GM18907 (cell line): ENCODE measurements around the gene PTPRJ.

ENCODE experiments used
- ATAC-seq: cut with Tn5 transposase; IDR thresholded peaks from one replicate; pipeline ENCODE4 v1.9.1; 2021; ENCODE audit warnings: mild to moderate bottlenecking, moderate library complexity; ENCODE audit not compliant: unreplicated experiment

Gene PTPRJ

DNA sequence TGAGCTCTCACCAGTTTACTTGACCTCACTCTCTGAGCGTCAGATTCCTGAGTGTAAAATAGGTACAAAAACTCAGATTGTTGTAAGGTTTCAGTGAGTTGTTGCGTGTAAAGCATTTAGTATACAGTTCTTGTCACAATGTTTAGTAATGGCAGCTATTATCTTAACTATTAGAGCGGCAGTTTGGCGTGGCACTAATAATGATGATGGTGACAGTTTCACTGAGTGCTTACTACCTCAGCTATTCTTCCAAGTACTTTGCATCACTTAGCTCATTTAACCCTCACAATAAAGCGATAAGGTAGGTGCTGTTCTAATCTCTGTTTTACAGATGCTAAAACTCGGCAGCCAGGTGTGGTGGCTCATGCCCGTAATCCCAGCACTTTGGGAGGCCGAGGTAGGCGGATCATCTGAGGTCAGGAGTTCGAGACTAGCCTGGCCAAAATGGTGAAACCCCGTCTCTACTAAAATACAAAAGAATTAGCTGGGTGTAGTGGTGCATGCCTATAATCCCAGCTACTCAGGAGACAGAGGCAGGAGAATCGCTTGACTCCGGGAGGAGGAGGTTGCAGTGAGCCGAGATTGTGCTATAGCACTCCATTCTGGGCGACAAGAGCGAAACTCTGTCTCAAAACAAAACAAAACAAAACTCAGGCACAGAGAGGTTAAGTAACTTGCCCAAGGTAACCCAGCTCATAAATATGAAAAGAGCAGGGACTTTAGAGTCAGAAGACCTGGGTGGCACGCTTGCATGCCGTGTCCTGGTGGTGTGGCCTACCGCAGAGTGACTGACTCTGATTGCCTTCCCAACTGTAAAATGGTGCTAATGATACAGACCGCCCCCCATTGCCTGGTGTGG, 76.2 kb downstream of the PTPRJ start:
- no peak for ATAC-seq

DNA sequence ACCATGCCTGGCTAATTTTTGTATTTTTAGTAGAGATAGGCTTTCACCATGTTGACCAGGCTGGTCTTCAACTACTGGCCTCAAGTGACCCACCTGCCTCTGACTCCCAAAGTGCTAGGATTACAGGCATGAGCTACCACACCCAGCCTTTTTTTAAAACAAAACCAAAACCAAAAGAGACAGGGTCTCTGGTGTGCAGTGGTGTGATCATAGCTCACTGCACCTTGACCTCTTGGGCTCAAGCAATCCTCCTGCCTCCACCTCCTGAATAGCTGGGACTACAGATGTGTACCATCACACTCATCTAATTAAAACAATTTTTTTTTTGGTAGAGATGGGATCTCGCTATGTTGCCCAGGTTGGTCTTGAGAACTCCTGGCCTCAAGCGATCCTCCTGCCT, 77.7 kb downstream of the PTPRJ start:
- ATAC-seq, result no peak

DNA sequence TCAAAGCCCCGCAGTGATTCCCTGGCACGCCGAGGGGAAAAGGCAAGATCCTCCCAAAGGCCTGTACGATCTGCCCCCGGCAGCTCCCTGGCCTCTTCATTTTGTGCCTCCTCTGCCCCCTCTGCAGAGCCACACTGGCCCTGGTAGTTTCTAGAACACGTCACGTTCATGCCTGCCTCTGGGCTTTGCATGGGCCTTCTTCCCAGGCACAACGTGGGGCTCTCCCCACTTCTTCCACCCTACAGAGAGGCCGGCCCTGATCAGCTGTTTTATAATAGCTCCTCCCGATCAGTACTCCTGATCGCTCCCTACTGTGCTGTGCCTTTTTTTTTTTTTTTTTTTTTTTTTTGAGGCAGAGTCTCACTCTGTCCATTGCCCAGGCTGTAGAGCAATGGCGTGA, 78.4 kb downstream of the PTPRJ start:
- no peak for ATAC-seq

DNA sequence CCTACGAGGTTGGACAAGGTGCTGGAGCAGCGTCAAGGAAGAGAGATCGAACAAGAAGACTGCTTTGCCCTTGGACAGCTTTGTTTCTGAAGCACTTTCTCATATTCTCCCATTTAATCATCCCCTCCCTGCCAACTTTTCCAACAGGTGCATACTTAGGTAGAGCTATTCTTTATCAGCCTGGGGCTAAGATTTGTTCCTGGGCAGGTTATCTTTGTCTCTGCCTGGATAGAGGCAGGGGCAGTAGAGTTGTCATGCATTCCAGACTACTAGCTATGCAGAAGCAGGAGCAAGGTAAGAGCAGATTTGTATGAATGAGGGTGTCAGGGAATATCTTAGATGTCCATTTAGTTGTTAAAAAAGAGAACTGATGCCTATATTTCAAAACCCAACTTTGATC, 82.3 kb downstream of the PTPRJ start:
- ATAC-seq, result no peak

DNA sequence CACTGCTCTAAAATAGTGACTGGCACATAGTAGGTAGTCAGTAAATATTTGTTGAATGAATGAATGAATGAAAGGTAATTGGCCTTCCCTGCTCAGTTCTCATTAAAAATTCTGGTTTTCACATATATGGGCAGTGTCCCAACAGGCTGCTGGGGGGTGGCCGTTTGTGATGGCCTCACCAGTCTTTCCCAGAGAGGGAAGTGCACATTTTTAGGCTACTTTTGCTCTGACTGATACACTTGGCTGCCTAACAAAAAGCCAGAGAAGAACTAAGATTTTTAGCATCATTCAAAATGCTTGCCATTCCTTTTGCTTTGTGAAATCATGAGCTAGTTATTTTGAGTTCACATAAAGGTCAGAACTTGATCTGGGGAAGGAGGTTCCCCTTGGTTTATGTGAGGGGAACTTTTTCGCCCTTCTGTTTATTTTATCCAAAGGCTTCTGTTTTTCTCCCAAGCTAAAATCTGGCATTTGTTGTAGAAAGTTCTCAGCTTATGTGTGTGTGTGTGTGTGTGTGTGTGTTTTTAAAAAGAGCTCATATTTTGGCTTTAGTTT, 83.1 kb downstream of the PTPRJ start:
- no peak for ATAC-seq

DNA sequence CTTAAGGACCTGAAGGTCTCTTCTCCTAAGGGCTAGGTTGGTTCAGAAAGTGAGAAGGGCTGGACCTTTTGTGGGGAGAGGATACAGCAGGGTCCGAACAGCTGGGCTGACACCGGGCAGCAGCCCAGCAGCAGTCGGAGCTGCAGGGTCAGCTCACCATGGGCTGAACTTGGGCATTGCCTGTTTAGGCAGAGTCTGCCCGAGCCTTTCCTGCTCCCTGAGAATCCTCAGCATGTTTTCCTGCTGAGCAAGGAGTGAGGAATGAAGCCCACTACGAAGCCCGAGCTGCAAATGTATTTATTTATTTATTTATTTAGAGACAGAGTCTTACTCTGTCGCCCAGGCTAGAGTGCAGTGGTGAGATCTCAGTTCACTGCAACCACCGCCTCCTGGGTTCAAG, 83.9 kb downstream of the PTPRJ start:
- ATAC-seq, result no peak

DNA sequence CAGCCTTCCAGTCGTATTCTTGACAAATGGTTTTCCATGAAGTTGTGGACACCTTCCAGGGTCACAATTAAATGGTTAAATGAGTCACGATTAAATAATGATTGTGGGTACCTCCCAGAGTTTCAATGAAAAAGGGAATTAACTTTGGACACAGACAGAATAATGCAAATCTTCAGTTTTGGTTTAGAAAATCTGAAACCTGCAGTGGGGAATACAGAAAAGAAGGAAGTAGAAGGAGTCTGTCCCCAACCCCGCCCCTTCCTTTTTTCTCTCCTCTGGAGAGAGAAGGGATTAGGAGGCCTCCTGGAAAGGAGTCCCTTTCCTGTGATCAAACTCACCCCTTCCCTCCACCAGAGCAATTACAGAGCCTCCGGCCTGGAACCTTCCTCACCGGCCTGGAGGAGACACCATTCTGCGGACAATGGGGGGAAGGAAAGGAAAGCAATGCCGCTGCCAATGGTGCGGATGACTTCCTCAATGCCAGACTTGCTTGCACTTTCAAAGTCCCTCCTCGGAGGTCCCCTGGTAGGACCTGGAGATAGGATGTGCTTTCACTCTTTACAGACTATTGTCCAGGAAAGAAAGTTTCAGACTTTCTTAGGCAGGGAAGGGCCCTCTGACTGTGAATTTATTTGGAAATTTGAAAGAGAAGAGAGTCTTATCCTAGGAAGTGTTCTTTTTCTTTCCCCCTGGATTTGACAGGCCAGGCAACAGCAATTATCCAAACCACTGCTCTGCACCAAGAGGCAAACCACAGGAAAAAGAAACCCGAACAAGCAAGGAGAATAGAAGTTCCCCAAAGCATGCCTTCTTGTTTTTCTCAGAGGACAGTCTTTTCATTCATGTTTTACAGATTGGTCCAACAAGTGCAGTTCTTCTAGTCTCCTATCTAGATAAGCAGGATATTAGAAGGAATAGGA, 86.8 kb downstream of the PTPRJ start:
- no peak for ATAC-seq

DNA sequence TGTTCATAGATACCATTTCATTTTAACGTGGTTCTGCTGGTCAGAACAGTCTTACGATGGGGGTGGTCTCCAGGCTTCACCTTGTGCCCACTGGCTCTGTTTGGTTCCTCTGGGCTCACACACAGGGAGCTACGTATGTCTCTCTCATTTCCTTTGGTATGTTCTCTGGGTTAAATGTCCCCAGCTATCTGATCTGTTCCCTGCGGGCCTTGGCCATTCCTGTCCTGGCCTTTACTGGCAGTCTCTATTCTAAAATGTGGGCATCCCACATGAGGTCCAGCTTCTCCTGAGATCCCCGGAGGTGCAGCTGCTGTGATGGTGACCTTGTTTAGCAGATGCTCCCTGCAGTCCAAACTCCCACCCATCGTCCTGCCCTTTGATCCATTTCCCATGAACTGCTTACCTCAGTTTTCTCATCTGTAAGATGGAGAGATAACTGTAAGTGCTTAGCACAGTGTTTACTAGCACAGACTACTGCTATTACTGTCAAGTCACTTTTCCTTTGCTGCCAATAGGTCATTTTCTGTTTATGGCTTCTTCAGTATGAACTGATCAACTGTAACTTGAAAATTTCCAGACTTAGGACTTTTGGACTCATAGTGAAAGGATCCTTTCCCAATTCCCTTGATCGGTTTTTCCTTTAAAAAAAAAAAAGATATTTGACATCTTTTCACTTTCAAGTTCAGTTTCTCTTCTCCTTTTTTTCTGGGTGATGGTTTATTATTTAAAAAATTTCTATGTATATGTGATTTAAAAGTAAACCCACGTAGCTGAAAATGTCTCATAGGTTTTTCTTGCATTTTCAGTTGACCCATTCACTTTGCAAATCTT, 92.9 kb downstream of the PTPRJ start:
- peak; percentile 46 for ATAC-seq

DNA sequence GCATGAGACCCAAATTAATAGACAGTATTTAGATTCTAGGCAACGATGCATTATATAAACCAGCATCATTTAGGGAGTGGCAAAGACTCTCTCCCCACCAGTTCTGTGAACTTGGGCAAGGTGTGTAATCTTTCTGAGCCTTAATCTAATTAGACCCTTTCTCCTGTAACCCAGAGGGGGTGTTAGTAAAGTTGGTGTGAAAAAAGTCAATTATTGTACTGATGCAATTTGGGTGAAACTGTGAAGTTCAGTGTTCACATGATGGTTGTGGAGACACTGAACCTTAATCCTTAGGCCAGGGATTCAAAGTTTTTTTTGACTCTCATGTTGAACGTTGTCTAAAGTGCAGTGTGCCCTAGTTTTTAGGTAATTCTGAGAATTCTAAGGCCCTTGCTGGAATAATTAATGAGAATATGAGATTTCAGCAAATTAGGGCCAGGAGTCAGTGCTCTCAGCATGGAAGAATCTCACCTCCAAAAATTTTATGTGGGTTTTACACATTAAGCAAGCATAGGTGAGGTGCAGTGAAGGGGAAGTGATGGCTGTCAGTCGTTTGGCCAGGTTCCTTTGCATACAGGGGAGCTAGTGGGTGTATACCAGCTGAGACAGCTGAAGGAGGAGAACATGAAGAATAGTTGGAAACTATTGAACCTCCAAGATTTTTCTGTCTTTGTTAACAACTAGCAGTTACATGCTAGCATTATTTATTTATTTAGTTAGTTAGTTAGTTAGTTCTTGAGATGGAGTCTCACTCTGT, 94.2 kb downstream of the PTPRJ start:
- ATAC-seq, result no peak

DNA sequence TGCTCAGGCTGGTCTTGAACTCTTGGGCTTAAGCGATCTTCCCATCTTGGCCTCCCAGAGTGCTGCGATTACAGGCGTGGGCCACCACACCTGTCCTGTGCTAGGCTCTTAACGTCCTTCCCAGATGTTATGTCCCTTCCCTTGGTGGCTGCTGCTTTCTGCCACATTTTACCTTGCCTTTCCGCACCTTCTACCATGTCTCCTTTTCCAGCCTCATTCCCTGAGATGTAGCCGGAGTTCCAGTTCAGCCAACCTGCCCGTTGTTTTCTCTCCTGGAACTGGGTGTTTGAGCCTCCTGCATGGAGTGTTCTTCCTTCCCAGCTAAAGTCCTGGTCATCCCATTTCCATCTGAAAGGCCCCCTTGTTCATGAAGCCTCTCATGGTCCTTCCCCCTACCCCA, 95.3 kb downstream of the PTPRJ start:
- no peak for ATAC-seq

DNA sequence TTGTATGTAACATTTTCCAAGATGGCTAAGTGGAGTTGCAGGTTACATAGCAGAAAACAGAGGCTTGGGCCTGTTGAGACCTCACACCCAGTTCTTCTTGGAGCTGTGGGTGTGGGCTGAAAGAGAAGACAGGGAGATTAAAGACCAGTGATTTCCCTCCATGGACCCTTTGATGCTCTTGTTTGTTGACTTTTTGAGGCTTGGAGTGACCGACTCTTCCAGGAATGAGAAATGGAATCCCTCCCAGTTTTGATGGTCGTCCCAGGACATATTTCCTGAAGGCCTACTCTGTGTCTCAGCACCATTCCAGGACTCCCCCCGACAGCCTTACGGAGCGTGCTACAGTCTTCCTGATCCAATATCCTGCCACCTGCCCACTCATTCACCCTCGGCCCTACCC, 96.9 kb downstream of the PTPRJ start:
- ATAC-seq, result no peak

DNA sequence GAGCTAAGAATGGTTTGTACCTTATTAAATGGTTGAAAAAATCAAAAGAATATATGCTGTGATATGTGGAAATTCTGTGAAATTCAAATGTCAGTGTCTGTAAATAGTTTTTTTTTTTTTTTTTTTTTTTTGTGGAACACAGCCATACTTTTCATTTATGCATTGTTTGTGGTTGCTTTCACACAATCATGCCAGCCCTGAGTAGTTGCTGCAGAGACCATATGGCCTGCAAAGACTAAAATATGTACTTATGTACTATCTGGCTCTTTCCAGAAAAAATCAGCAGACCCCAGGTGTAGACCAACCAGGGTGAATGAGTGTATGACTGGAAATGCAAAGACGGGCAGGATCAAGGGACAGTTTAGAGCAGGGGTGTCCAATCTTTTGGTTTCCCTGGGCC, 98.3 kb downstream of the PTPRJ start:
- no peak for ATAC-seq

DNA sequence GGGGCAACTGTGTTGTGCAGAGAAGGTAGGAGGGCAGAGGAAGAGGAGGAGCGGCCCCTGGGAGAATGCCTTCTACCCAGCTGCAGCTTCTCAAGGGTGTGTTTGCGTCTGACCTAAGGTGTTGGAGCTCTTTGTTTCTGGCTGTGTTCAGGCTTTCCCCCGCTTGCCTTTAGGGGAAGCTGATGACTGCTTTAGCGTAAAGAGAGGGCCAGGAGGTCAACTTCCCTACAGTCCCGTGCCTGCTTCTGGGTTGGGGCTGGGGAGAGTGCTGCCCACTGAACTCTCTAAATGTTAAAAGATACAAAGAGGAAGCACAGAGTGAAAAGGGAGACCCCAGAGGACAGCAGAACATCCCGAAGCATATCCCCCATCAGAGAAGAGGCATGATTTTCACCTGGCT, 99.2 kb downstream of the PTPRJ start:
- no peak for ATAC-seq

DNA sequence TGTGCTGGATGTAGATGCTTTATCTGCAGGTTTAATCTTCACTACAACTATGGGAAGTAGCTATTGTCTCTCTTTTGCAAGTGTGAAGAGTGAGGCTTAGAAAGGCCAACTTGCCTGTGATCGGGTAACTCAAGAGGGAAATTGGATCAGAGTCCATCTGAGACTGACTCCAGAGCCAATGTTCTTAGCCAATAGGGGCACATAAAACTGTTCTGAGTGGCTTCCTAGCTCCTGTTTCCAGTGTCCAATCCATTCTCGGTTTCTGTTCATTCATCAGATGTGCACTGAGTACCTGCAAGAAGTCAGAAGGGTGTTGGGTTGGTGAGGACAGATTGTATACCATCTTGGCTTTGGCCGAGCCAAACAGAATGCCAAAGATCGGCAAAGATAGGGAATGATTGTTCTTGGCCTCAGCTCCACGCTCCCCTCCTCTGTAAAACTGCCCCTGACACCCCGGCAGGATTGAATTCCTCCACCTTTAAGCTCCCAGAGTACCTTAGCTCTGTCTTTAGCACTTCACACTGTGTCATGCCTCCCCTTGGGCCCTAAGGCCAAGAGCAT, 100.0 kb downstream of the PTPRJ start:
- no peak for ATAC-seq

DNA sequence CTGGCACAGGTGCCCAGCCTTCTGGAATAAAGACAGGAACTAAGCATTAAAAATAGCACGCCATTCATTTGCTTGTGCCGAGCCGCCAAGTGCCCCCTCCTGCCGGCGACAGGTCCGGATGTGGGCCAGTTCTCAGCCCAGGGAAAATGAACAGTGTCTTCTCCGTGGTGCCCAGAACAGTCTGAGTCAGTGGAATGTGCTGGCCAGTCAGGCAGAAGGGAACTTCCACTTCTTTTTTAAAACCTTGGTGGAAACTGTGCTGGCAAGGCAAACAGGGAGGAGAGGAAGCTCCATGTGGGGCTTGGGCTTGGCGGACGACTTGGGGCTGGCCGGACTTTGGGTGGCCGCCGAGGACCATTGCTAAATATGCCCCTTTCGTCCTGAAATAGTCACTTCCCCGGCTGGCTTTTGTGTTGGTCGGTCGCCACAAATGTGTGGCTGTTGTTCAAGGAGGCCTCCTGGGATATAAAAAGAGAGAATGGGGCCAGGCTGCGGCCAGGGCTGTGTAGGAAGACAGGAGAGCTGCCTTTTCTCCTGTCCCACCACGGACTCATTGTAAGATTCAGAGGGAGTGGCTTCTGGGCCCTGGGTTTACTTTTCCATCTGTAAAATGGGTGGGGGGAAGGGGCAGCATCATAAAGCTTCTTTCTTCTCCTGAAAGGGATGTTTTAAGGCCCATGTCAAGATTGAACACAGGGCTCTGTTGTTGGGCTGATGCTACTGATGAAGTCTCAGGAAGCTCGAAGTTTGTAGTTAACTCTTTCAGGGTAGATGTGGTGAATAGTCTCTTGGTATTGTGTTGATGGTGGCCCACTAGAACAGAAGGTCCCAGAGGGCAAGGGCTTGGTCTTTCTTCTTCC, 101.0 kb downstream of the PTPRJ start:
- ATAC-seq, result no peak

DNA sequence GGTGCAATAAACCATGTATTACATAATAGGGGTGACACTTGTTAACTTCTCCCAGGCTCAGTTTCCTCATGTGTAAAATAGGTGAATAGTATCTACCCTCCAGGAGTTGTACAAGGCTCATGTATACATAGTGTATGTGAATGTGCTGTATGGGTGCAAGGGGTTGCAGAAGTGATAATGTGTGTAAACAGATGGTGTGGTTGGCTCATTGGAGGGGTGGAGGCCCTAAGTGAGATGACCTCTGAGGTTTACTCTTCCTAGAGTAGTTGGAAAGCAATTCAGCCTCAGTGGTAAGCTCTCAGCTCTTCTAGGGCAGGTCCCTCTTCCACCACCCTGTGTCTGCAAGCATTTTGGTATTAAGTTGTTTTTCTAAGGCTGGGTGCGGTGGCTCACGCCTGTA, 102.4 kb downstream of the PTPRJ start:
- no peak for ATAC-seq

DNA sequence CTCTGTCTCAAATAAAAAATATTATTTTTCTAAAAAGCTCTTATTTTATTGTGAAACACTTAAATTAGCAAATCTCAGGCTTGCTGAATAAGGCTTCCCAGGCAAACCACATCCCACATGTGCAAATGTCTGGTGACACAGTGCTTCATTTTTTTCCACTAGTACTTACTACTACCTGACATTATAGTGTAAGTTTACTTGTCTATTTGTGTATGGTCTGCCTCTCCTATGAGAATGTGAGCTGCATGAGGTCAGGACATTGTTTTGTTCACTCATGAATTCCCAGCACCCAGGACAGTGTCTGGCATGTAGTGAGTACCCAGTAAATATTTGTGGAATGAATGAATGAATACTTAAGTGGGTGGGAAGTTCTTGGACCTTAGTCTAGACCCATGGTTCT, 103.1 kb downstream of the PTPRJ start:
- ATAC-seq, result no peak

DNA sequence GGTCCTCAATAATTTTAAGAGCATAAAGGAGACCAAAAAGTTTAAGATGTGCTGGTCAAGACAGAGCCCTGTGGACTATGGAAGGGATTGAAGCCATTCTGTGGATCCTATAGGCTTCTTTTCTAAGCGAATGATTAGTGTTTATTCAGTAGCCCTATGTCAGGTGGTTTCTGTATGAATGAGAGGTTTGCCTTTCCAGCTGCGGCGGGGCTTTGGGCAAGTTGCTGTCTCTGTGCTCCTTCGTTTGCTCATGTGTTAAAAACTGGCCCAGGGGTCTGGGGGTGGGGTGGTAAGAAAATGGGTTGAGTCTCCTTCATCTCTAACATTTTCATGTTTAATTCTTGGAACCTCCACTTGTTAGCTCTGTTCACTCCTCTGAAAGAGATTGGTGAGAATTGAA, 105.3 kb downstream of the PTPRJ start:
- ATAC-seq, result no peak

DNA sequence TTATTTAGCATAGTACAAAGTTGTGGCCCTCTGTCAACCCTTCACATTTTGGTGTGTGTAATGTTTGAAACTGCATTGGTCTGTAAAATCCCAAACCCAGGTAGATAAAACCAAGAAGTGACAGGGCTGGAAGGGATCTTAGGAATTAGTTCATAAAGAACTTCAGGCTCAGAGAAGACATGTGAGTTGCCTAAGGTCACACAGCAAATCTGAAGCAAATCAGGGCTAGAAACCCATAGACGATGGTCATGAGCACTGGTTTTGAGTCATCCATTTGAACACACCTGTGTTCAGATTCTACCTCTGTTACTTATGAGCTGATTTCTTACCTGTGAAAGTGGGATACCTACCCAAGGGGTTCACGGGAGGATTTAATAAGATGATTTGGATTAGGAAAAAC, 107.1 kb downstream of the PTPRJ start:
- no peak for ATAC-seq
